HEK293 (cell line): ENCODE data around the gene ZMYND10.
A peak's percentile ranks its signal among the peaks of the same experiment; 100 is the strongest.

Source experiments
- CTCF ChIA-PET: fragments of 350-600 bp; formaldehyde crosslinking; extraction: SDS; loops from one replicate; lab custom pipeline; 2021; ENCODE audit warnings: antibody characterized with exemption; lab: Yijun Ruan, JAX
- POLR2A ChIA-PET: fragments of 300-600 bp; formaldehyde crosslinking; extraction: SDS; loops from one replicate; lab custom pipeline; 2020; ENCODE audit warnings: antibody characterized with exemption, inconsistent platforms; lab: Yijun Ruan, JAX
- H3K27ac ChIP-seq: fragments of 200-500 bp; sonication (Bioruptor generic); 2 replicates; pipeline ENCODE4 v1.5.1; 2014; ENCODE audit warnings: low read depth, low read length, control low read depth, inconsistent platforms; ENCODE audit errors: extremely low read depth
- H3K36me3 ChIP-seq, 2 experiments: fragments of 200-500 bp in 1 of 2; sonication (Bioruptor generic) in 1 of 2; 1 replicate in 1 of 2; 2 replicates in 1 of 2; pipeline ENCODE4 v1.5.1; 2014 to 2017; ENCODE audit warnings: inconsistent platforms in 2 of 2, low read length in 2 of 2; ENCODE audit not compliant: control insufficient read depth in 2 of 2, insufficient read depth in 1 of 2
- H3K4me1 ChIP-seq: fragments of 200-500 bp; sonication (Bioruptor generic); 2 replicates; pipeline ENCODE4 v1.5.1; 2014; ENCODE audit warnings: mild to moderate bottlenecking, low read length, inconsistent platforms; ENCODE audit not compliant: control insufficient read depth, insufficient read depth
- H3K4me3 ChIP-seq: 2 replicates; pipeline ENCODE4 v1.5.1; 2011; ENCODE audit warnings: low read depth, mild to moderate bottlenecking, control low read depth, low read length, moderate library complexity
- H3K9me3 ChIP-seq: fragments of 200-500 bp; sonication (Bioruptor generic); 2 replicates; pipeline ENCODE4 v1.5.1; 2014; ENCODE audit warnings: low read depth, low read length, inconsistent platforms; ENCODE audit not compliant: control insufficient read depth, insufficient read depth
- HIC1 ChIP-seq: fragments of 450-650 bp; formaldehyde crosslinking; IDR thresholded peaks from 2 replicates; pipeline ENCODE4 v1.5.1; 2016; ENCODE audit warnings: missing biosample characterization, missing genetic modification characterization
- IKZF3 ChIP-seq: fragments of 450-650 bp; IDR thresholded peaks from 2 replicates; pipeline ENCODE4 v1.5.0; 2018; ENCODE audit warnings: missing biosample characterization, mild to moderate bottlenecking, missing genetic modification characterization, moderate library complexity
- KLF8 ChIP-seq: fragments of 450-650 bp; formaldehyde crosslinking; IDR thresholded peaks from 2 replicates; pipeline ENCODE4 v1.5.1; 2016; ENCODE audit warnings: missing biosample characterization, missing genetic modification characterization
- KLF9 ChIP-seq: fragments of 450-650 bp; formaldehyde crosslinking; IDR thresholded peaks from 2 replicates; pipeline ENCODE4 v1.5.1; 2016; ENCODE audit warnings: missing biosample characterization, missing genetic modification characterization, low read depth
- SETDB1 ChIP-seq: IDR thresholded peaks from one replicate; pipeline ENCODE4 v1.6.1; 2017; ENCODE audit warnings: mild to moderate bottlenecking, low read length, moderate library complexity, mixed read lengths; ENCODE audit not compliant: insufficient read length
- SP3 ChIP-seq: fragments of 450-650 bp; formaldehyde crosslinking; IDR thresholded peaks from 2 replicates; pipeline ENCODE4 v1.5.1; 2016; ENCODE audit warnings: missing biosample characterization, missing genetic modification characterization
- YY1 ChIP-seq: fragments of 450-650 bp; formaldehyde crosslinking; IDR thresholded peaks from 2 replicates; pipeline ENCODE4 v1.5.1; 2018; ENCODE audit warnings: missing biosample characterization, missing genetic modification characterization
- ZBTB44 ChIP-seq: fragments of 450-650 bp; IDR thresholded peaks from 2 replicates; pipeline ENCODE4 v1.5.1; 2018; ENCODE audit warnings: missing biosample characterization, mild to moderate bottlenecking, missing genetic modification characterization
- ZBTB48 ChIP-seq: fragments of 450-650 bp; formaldehyde crosslinking; IDR thresholded peaks from 2 replicates; pipeline ENCODE4 v1.5.1; 2016; ENCODE audit warnings: missing biosample characterization, missing genetic modification characterization
- ZBTB8A ChIP-seq: fragments of 450-650 bp; formaldehyde crosslinking; IDR thresholded peaks from 2 replicates; pipeline ENCODE4 v1.5.1; 2016; ENCODE audit warnings: missing biosample characterization, missing genetic modification characterization
- ZEB2 ChIP-seq: fragments of 450-650 bp; formaldehyde crosslinking; IDR thresholded peaks from 2 replicates; pipeline ENCODE4 v1.5.1; 2016; ENCODE audit warnings: missing biosample characterization, missing genetic modification characterization
- ZNF112 ChIP-seq: fragments of 450-650 bp; formaldehyde crosslinking; IDR thresholded peaks from 2 replicates; pipeline ENCODE4 v1.5.0; 2017; ENCODE audit warnings: missing biosample characterization, missing genetic modification characterization
- ZNF157 ChIP-seq: fragments of 450-650 bp; formaldehyde crosslinking; IDR thresholded peaks from 2 replicates; pipeline ENCODE4 v1.5.1; 2016; ENCODE audit warnings: missing biosample characterization, missing genetic modification characterization
- ZNF18 ChIP-seq: fragments of 450-650 bp; formaldehyde crosslinking; IDR thresholded peaks from 2 replicates; pipeline ENCODE4 v1.5.1; 2016; ENCODE audit warnings: missing biosample characterization, missing genetic modification characterization
- ZNF585B ChIP-seq: fragments of 450-650 bp; formaldehyde crosslinking; IDR thresholded peaks from 2 replicates; pipeline ENCODE4 v1.5.1; 2016; ENCODE audit warnings: missing biosample characterization, missing genetic modification characterization
- ZNF600 ChIP-seq: fragments of 450-650 bp; formaldehyde crosslinking; IDR thresholded peaks from 2 replicates; pipeline ENCODE4 v1.5.1; 2016; ENCODE audit warnings: missing biosample characterization, missing genetic modification characterization
- ZNF629 ChIP-seq: fragments of 450-650 bp; formaldehyde crosslinking; IDR thresholded peaks from 2 replicates; pipeline ENCODE4 v1.5.1; 2017; ENCODE audit warnings: missing biosample characterization, missing genetic modification characterization
- ZNF692 ChIP-seq: fragments of 450-650 bp; formaldehyde crosslinking; IDR thresholded peaks from 2 replicates; pipeline ENCODE4 v1.5.1; 2016; ENCODE audit warnings: missing biosample characterization, missing genetic modification characterization
- ZNF76 ChIP-seq: fragments of 450-650 bp; formaldehyde crosslinking; IDR thresholded peaks from 2 replicates; pipeline ENCODE4; 2016; ENCODE audit warnings: low read depth, missing biosample characterization, missing genetic modification characterization, borderline replicate concordance
- ZSCAN30 ChIP-seq: fragments of 450-650 bp; IDR thresholded peaks from 2 replicates; pipeline ENCODE4 v1.5.1; 2018; ENCODE audit warnings: missing biosample characterization, mild to moderate bottlenecking, missing genetic modification characterization, moderate library complexity
- ZXDB ChIP-seq: fragments of 450-650 bp; formaldehyde crosslinking; IDR thresholded peaks from 2 replicates; pipeline ENCODE4 v1.5.1; 2016; ENCODE audit warnings: missing biosample characterization, missing genetic modification characterization
- TF ChIP-seq, protein P1 (sequence below): IDR thresholded peaks from 2 replicates; pipeline ENCODE4 v1.6.1; 2011; ENCODE audit warnings: mild to moderate bottlenecking, low read depth, low read length, borderline replicate concordance

The ZMYND10 gene

DNA sequence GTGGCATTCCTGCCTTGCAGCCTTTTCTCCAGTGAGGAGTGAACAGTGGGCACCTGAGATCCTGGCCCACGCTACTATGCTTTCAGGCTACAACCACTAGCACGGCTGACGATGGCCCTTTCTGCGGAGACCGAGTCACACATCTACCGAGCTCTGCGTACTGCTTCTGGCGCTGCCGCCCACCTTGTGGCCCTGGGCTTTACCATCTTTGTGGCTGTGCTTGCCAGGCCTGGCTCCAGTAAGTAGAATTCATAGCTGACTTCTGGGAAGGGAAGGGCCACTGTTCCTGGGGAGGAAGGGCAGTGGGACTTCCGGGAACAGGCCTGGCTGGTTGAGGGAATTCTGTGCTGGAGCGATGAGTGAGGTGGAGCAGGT, 5.8 kb upstream of the ZMYND10 start:
- Histone ChIP-seq H3K4me3 (peak overlapping the region; percentile 72), H3K9me3 (no peaks in the 10 kb centered on the region), H3K36me3 (peaks cover 0 to 64% of the 10 kb centered on the region in 2 experiments; a peak in 1 of 3 replicates), H3K4me1 (peaks cover 2% of the 10 kb centered on the region; the same call in 1 of the 2 replicates), H3K27ac (no peak overlapping the region; the same call in 1 of the 2 replicates)
- POLR2A ChIA-PET, result interaction anchor here (1.2 to 5.3 kb wide), 3 partner anchors 15 to 218 kb away, joined by 3 to 51 read pairs (median 10); partner anchors contain the start of genes HEMK1, HYAL3 and NAA80
- TF ChIP-seq IKZF3 (tag by site-specific recombination) (0 out of 2 replicates have a peak, but pooled peaks have one; percentile 12), ZNF112 (tag by site-specific recombination) (no peak), ZNF600 (tag by site-specific recombination) (0 out of 2 replicates have a peak, but pooled peaks have one; percentile 15)
- CTCF ChIA-PET, result interaction anchor here (5.3 kb wide), 1 partner anchor 199 kb away, joined by 27 read pairs; no protein-coding TSS in a partner anchor

DNA sequence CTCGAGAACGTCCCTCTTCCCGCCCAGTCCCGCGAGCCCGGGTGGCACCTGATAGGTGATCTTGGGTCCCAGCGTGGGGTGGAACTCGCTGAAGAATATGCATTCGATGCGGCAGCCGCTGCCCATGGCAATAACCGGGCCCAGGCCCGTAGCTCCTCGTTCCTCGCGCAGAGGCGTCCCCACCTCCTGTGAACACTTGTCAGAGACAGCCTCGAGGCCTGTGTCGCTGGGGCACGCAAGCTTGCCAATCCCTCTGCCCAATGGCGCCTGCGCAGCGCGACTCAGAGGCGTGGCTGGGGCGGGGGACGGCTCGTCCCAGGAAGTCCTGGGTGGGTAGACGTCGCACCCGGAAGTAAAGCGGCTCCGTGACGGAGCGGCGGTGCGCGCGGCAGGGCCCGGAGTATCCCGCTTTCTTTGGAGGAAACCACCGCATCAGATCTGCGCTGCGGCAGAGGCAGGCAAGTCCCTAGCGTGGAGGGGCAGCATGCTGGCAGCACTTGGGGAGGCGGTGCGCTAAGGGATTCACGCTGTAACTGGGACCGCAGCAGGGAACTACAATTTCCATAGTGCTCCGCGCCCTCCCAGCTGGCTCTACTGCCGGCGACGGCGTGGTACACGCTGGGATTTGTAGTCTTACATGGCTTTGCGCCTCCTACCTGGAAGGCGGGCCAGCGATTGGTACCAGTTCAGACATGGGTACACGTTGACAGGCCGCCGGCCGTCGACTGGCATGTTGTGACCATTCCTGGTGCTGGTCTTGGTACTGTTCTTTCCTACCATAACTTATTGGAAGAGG, 5.2 kb upstream of the ZMYND10 start, which contains the start of the genes CYB561D2 and NPRL2:
TSS of gene CYB561D2 (plus strand) at position 336 of the 796 bp plus-strand sequence. CDS start 572 bp downstream, outside the sequence.
TSS of gene NPRL2 (minus strand) at position 249 of the 796 bp plus-strand sequence. CDS start at position 126, 123 bp downstream.
- POLR2A ChIA-PET, result interaction anchor here (0.5 to 5.3 kb wide), 11 partner anchors 11 to 265 kb away, joined by 3 to 51 read pairs (median 3); partner anchors contain the start of genes HEMK1, HYAL3, NAA80 and TUSC2
- Histone ChIP-seq H3K4me3 (peak within 1 kb of the TSS; percentile 72), H3K4me1 (peaks cover 4% of the 10 kb centered on the region; the same call in 1 of the 2 replicates), H3K36me3 (peaks cover 0 to 62% of the 10 kb centered on the region in 2 experiments; a peak in 1 of 3 replicates), H3K27ac (peak within 1 kb of the TSS; percentile 63), H3K9me3 (no peaks in the 10 kb centered on the region)
- CTCF ChIA-PET, result interaction anchor here (0.5 to 5.3 kb wide), 5 partner anchors 100 to 264 kb away, joined by 3 to 27 read pairs (median 3); no protein-coding TSS in a partner anchor
- TF ChIP-seq, protein P1, sequence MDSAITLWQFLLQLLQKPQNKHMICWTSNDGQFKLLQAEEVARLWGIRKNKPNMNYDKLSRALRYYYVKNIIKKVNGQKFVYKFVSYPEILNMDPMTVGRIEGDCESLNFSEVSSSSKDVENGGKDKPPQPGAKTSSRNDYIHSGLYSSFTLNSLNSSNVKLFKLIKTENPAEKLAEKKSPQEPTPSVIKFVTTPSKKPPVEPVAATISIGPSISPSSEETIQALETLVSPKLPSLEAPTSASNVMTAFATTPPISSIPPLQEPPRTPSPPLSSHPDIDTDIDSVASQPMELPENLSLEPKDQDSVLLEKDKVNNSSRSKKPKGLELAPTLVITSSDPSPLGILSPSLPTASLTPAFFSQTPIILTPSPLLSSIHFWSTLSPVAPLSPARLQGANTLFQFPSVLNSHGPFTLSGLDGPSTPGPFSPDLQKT, result peak; percentile 42; the same call in 1 of the 2 replicates
- TF ChIP-seq SP3 (tag by site-specific recombination) (peak; percentile 95), SETDB1 (peak; percentile 10), ZSCAN30 (tag by site-specific recombination) (0 out of 2 replicates have a peak, but pooled peaks have one; percentile 33), ZNF629 (tag by site-specific recombination) (peak; percentile 88), HIC1 (tag by site-specific recombination) (peak; percentile 92), ZBTB48 (tag by site-specific recombination) (no peak), ZBTB44 (tag by site-specific recombination) (no peak), ZNF585B (tag by site-specific recombination) (no peak), KLF9 (tag by site-specific recombination) (peak; percentile 68; the same call in 1 of the 2 replicates), ZNF157 (no peak), ZXDB (tag by site-specific recombination) (peak; percentile 72), ZNF18 (tag by site-specific recombination) (no peak), ZNF76 (tag by site-specific recombination) (peak; percentile 99), ZNF692 (tag by site-specific recombination) (peak; percentile 74), ZNF600 (tag by site-specific recombination) (peak; percentile 79), ZBTB8A (tag by site-specific recombination) (peak; percentile 38; the same call in 1 of the 2 replicates), ZEB2 (tag by site-specific recombination) (peak; percentile 60; the same call in 1 of the 2 replicates), KLF8 (tag by site-specific recombination) (peak; percentile 90; the same call in 1 of the 2 replicates), YY1 (tag by site-specific recombination) (peak; percentile 44; the same call in 1 of the 2 replicates)
